RPMI8226 (cell line): ENCODE results near the gene TRPM5.

Source experiments
- DNase-seq: peaks from one replicate; pipeline ENCODE4 v3.0.0-alpha.2; 2015

Gene TRPM5

GRCh38 chr11:2402890-2403645, 41.2 kb downstream of the TRPM5 start:
- no peak for DNase-seq

- DNase-seq, result no peak
Observed at GRCh38 chr11:2402106-2402505, 42.2 kb downstream of the TRPM5 start.

DNA sequence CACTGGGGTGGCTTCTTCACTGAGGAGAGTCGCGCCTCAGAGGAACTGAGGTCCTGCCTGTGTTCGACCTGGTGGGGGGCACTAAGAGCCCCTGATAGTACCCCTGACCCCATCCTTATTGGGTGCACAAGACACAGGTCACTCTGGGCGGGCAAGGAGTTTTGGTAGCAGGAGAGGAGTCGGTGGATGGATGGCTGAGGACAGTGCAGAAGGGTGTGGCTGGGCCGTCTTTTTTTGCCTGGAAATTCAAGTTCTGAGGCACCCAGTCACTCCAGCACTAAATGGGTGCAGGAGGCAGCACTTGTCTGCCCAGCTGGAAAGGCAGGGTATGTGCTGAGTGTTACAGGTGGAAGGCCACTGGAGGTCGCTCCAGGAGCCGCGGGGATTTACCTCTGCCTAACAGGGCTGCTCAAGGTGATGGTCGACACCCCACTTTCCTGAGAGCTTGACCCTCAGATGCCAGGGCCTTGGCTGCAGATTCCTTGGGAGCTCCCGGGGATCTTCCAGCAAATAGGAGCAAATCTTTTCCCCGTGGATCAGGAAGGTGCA, 42.8 kb downstream of the TRPM5 start:
- DNase-seq, result no peak

DNA sequence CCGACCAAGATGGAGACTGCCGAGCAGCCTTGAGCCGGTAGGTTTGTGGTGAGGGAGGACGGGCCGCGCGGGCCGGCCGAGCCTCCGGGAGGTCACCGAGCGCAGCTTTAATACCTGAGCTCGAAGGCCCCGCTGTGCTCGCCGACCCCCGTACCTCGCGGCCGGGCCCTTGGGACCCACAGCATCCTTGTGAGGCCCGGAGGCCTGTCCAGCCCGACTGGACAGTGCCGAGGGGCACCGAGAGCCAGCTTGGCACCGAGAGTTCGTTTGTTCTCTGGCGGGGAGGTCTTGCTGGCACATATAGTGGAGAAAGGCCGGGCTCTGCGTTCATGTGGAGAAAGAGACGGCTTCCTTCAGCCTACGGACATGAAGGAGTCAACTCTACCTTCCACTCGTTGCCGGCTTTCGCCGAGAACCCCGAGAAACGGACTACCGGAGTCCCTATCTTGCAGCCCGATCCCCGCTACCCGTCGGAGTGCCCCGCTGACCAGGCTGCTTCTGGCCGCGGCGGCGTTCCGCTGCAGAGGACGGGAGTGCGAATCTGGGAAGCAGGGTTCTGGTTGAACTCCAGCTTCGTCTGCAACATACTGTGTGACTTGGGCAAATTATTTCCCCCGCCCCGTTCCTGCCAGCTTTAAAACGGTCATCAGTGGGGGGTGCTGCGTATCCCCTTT, 43.4 kb downstream of the TRPM5 start:
- DNase-seq, result no peak

DNA sequence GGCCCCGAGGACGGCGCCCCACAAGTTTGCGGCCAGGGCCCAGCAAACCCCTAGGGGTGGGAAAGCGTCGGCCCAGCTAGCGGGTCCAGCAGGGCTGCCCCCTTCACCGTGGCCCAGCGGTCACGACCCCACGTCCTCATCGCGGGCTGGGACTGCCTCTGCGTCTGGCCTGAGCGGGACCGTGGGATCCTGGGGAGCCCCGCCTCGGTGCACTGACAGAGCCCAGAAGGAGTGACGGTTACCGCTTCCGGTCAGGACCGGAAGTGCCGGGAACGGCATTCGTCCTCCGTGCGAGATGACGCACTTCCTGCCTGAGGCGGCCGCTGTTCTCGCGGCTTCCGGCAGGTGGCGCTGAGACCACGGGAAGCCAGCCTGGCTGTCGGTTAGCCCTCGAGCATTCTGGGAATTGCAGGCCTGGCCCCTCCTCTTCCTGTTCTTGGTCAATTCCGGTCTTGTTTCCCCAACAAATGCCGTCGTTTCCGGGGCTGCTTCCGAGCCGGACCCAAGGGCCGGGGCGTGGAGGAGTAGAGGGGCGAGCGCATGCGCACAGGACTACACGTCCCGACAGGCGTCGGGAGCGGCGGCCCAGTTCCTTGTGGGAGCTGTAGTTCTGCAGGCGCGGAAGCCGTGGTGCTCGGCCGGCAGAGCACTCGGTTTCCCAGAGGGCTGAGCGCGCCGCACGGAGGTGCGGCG, 44.1 kb downstream of the TRPM5 start, which contains the start of gene TSSC4:
Gene TSSC4 (plus strand): TSS at position 682 of the 693 bp plus-strand sequence. CDS start 1,884 bp downstream, outside the sequence.
- peak; percentile 98 for DNase-seq

GRCh38 chr11:2399488-2400068, 44.7 kb downstream of the TRPM5 start:
- DNase-seq, result no peak

- DNase-seq, result no peak
Observed at GRCh38 chr11:2398664-2399355, 45.5 kb downstream of the TRPM5 start.

- no peak for DNase-seq
Observed at GRCh38 chr11:2397005-2397404, 47.3 kb downstream of the TRPM5 start.

GRCh38 chr11:2396471-2396870, 47.8 kb downstream of the TRPM5 start:
- DNase-seq, result no peak

- no peak for DNase-seq
Observed at GRCh38 chr11:2395856-2396255, 48.5 kb downstream of the TRPM5 start.

DNA sequence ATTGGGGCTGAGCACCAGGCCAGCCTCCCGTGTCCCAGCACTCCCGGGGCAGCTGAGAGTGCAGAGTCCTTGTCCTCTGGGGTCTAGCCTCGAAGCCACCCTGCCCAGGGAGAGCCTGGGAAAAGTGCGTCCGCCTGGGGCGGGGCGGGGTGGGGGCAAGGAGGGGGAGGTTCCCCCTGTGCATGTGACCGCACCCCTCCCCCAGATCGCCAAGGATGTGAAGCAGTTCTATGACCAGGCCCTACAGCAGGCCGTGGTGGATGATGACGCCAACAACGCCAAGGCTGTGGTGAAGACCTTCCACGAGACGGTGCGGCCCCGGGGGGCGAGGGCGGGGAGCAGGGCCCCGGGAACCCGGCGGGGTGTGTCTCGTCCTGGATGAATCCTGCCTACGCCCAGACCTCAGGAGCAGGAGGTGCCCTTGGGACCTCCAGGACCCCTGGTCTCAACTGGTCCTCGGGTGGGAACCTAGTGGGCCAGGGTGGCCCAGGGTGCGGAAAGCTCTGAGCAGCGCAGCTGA, 49.0 kb downstream of the TRPM5 start:
- DNase-seq, result no peak

- no peak for DNase-seq
Observed at GRCh38 chr11:2394818-2395105, 49.6 kb downstream of the TRPM5 start.
